NK-92 (cell line): Measurements from ENCODE around the gene GP2.

Experiments
- DNase-seq: peaks from one replicate; lab custom pipeline; 2025; ENCODE audit not compliant: unreplicated experiment; lab: John Stamatoyannopoulos, UW

GP2 gene

DNA sequence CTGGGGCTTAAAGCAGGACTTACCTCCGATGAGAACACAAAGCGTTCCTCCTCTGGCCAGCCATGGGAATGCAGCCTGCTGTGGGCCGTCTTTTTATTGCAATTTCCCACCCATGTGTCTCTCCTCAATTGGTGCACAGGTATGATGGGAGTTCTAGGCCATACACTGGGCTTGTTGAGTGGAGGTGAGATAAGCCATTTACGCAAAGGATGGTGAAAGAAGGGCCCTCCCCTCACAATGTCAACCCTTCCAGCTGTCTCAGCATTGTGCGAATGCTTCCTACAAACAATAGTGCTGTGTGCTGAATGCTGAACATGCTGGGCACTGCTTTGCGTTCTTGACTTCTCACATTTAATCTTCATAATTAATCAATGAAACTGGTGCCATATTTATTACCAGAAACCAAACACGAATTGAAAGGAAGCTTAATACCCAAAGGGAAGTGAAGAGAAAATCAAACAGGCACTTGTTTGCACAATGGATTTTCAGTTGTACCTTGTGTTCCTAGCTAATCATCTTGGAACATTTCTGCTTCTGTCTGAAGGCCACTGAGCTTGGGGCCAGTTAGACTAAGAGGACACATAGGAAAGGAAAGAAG lies at the start of gene GP2:
TSS of gene GP2 (minus strand) at position 70 of the 598 bp plus-strand sequence. CDS start 1,082 bp downstream, outside the sequence.
- DNase-seq = no peak

DNA sequence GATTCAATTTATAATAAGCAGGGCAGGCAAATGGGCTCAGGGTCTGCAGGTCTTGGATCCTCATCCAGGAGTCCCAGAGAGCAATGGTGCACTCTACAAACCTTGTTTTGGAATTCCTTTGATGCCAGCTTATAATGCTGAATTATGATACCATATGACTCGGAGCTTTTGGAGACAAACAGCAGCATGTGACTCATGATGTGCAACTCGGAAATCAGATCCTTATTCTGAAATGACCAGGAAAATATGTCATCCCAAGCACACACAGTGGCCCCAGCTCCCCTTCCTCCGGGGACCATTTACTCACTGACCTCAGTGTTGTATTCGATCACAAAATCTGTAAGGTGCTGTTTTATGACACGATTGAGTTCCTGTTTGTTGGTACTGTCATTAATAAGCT lies 45.4 kb upstream of the GP2 start:
- no peak for DNase-seq

DNA sequence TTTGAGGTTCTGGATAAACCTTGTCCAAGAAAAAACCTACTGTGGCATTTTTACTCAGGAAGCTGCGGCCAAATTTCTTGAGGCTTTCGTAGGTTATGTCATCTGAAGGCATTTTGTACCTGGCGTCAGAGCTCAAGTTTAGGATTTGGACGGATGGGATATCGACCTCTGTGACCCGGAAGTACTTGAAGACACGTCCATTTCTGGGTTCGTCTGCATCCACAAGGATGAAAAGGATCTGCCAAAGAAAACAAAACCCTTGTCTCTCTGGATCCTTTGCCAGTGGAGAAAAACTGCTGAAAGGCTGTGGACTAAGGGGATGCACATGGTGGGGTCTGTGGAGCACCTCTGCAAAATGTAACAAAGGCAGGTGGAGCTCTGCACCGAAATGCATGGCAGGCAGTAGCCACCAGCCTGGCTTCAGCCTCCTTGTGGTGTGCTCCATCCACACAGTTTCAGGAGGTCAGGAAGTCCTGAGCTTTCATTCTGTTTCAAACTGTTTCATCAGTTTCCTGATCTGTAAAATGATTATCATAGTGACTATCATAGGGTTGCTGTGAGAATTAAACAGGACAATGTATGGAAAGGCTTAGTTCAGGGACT lies 42.2 kb upstream of the GP2 start:
- DNase-seq = no peak

DNA sequence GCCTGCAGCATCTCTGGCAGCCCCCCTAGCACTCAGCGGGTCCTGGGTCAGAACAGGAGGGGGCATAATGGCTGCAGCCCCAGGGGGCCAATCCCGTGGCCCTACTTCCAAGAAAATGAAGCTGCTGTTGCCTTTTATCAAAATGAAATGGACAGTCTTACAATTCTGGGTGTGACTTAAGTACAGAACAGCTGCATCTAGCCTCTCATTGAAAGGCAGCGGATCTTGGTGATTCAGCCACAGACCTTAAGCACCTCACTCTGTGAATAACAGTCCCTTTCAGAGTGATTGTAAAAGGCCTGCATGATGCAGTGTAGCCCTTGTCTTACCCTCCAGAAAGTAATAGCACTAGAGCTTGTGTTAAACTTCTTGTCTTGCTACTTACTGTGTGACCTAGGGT lies 36.7 kb upstream of the GP2 start:
- no peak for DNase-seq

DNA sequence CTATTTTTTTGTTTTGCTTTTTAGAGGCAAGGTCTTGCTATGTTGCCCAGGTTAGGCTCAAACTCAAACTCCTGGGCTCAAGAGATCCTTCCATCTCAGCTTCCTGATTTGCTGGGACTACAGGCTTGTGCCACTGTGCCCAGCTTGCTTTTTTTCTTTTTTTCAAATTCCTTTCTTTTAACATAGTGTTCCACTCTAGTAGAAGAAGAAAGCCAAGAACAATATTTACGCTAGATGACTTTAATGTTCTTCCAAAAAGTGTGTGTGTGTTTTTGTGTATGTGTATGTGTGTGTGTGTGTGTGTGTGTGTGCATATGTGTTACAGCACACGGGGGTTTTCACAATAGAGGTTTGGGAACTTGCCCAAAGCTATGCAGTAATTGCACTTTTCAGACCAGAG lies 35.9 kb upstream of the GP2 start:
- DNase-seq = no peak

DNA sequence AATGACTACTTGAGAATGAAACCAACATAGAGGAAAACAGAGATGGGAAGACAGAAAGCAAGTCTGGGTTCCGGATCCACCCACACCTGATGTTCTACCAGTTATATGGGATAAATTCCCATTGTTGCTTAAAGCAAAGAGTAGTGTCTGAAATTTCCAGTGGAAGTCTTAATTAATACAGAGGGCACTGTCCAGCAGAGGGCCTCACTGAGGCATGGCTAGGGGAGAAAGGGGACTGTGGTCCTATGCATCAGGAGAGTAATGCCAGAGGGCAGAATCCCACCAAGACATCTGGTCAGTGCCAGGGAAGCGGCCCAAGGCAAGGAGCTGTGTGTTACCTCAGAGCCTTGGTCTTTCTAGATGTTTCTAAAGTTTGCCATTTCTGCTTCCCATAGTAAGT lies 32.7 kb upstream of the GP2 start:
- DNase-seq = no peak

DNA sequence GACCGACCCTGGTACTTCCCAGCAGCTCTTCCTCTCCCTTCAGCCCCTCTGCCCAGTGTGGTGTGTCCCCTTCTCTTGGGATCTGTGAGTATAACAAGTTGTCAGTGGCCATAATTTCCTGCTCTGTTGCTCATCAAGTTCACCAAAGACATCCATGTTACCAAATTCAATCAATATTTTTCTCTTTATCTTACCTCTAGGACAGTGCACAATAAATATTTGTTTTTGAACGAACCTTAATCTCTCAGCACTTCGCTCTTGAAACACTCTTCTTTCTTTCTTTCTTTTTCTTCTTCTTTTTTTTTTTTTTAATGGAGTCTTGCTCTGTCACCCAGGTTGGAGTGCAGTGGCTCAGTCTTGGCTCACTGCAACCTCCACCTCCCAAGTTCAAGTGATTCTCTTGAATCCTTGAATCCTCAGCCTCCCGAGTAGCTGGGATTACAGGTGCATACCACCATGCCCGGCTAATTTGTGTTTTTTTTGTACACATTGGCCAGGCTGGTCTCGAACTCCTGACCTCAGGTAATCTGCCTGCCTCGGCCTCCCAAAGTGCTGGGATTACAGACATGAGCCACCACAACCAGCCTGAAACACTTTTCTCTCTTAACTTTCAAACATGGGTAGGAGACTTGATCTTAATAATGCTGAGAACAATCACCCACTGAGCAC lies 27.9 kb upstream of the GP2 start:
- DNase-seq = no peak

DNA sequence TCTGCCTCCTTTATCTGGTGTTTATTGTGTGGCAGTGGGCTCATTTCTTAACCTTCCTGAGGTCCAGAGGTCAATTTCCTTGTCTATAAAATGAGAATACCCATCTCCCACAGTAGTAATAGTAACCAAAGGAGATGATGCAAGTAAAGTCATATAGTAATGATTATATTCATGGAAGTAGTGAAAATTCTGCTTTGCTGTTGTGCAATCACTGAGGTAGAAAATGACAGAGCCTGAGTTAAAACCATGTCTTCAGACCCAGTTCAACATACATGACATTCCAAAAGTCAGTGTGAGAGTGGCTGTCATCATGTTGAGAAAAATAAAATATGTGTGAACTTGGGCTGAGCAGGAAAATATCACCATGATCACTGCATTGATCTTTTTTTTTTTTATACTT lies 26.1 kb upstream of the GP2 start:
- no peak for DNase-seq

DNA sequence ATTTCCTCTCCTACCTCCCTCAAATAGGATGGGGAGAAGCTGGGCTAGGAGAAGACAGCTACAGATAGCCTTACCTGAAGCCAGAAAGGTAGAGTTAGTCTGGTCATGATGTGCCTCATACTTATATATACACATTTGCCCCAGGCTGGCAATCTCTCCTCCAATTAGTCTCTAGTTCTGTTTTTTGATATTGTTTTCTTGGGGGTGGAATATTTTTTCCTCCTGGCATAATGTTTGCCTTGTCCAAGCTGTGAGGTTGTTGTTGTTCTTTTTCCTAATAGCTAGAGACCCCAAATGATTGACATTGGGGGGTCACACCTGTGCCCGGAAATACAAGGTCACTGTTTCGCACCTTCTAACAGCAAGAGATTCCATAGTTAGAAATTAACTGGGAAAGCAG lies 25.3 kb upstream of the GP2 start, which contains the start of gene UMOD:
TSS of gene UMOD (minus strand) at position 101 of the 400 bp plus-strand sequence. CDS start 1,978 bp downstream, outside the sequence.
- no peak for DNase-seq

DNA sequence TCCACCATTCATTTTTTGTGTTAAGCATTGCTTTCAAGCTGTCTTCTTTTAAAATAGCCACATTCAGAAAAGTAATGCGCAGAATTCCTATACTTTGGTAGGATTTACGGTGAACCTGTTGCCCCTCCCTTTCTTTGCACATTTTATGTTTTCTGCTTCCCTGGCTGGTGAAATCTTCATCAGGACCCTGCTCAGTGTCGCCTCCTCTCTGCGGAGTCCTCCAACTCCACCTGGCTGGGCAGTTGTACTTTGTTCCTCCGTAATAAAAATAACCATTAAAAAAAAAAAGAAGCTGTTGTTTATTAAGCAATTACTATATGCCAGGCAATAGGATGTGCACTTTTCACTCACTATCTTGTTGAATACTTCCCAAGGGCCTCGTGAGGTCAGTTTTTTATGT lies 22.3 kb upstream of the GP2 start:
- no peak for DNase-seq

DNA sequence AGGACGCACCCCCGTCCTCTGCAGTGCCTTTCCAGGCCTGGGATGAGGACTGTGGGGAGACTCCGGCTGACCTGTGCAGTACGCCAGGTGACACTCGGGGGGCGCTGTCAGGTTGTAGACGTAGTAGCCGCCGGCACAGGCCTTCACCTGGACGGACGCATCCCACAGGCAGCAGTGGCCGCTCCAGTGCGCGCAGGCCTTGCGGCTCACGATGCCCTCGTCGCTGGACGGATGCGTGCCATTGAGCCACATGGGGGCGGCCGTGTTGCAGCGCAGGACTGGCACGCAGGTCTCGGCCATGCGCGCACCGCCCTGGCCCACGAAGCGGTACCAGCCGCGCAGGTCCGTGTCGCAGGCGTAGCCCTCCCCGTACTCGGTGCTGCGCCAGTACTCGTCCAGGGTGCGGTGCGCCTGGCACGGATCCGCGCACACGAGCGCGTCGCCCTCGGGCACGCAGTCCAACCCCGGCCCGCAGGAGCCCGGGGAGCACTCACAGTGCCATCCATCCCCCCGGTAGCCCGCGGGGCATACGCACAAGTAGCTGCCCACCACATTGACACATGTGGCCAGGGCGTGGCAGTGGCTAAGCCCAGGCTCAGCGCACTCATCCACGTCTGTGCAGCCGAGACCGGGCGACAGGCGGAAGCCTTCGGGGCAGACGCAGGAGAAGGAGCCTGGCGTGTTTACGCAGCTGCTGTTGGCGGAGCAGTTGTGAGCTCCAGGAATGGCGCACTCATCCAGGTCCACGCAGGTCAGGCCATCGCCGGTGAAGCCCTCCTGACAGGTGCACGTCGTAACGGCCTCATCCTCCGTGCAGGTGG lies 21.3 kb upstream of the GP2 start:
- no peak for DNase-seq

DNA sequence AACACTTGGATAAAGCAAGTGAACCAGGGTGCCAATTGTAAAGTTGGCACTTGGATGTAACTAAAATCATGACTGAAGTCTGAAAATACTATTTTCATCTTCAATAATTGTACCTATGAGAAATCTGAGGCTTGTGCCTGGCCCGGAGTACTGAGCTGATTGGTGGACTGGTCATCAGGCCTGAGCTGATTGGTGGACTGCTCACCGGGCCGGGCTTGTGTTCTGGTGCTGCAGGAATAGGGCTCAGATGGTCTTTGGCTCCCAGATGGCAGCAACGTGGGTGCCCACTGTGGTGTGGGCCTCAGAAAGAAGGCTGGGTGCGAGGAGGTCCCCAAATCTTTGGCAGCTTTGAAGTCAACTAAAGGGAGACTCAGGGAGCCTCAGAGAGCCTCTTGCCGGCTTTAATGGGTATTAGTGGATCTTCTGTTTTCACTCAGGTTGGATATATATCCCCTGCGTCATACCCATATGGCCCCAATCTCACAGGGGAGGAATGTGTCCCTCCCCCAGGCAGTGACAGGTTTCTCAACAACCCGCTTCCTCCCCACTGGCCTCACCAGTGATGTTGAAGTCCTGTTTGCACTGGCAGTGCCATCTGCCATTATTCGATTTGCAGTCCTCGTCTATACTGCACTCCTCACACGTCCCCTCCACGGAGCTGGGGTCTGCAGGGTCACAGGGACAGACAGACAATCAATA lies 20.5 kb upstream of the GP2 start:
- DNase-seq = no peak

DNA sequence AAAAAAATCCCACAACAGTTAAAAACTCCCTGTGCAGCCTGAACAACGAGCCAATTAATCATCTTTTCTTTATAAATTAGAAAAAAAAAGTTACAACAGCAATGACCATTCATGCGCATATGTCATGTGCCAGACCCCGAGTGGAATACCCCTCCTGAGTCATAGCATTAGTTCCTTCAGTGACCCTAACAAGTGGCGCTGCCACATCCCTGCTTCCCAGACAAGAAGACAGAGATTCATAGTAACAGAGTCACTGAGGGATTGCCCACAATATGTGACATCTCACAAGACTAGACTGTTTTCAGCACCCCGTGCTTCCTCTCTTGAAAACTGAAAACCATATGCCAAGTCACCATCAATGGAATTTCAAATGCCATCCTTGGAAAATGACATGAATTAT lies 17.3 kb upstream of the GP2 start:
- DNase-seq = no peak

DNA sequence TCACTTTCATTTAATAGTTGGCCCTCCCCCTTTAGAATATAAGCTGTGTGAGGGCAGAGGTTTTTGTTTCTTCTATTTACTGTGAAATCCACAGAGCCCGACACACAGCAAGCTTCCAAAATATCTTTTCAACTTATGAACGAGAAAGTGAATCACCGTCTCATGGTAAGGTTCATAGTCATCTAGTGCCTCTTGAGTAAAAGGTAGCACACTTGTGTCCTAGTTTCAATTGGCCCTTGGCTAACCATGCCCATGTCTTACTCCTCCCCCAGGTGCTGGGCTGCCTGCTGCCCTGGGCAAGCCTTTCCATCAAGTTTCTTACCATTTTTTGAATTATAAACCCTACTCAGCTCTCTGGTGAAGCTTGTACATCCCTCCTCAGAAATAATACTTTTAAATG lies 12.4 kb upstream of the GP2 start:
- DNase-seq = no peak

DNA sequence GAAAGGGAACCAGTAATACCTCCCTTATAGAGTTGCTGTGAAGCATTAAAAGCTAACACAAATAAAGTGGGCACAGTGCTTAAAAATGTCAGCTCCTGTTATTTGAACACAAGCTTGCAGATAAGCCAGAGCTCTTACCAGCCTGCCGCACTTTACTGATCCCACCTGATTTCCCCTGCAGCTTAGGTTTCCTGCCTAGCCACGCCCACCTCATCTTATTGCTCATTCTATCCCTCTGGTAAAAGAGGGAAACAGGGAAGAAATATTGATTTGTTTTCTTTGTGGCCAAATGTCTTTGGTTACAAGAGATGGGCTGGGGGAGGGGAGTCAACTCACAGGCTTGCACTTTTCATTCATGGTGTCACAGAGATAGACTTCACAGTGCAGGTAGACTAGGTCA lies 9.6 kb upstream of the GP2 start:
- DNase-seq = no peak

DNA sequence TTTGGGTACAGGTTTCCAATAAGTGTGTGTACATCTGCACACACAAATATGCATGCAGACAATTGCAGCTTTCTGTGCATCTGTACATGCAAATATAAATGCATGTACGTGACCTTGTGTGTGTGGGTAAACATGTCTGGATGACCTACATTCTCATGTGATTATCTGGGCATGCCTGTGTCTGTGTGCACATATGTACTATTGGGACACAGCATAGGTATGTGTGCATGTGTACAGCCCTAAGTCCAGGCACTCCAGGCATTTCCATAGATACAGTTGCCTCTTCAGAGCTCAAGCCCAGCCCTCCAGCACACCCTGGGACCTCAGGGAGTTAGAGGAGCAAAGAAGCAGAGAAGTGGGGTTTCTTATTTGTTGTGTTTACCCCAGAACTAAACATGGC lies 7.1 kb upstream of the GP2 start:
- no peak for DNase-seq

DNA sequence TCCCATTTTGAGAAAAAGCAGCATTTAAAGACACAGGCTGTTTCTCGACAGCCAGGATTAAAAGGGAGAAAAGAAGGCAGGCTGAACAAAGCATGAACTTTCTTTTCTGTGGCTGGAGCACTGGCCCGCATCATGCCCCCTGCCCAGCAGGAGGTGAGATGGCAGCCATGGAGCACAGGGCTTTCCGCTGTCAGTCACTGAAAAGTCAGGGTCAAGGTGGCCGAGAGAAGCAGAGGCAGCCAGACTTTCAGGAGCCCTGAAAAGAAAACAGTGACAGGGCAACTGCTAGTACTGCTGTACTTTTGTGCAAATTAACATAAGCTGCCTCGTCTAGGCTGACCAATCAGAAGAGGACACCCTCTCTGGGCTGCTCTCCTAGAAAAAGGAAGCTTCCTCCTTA lies 5.8 kb upstream of the GP2 start:
- no peak for DNase-seq

DNA sequence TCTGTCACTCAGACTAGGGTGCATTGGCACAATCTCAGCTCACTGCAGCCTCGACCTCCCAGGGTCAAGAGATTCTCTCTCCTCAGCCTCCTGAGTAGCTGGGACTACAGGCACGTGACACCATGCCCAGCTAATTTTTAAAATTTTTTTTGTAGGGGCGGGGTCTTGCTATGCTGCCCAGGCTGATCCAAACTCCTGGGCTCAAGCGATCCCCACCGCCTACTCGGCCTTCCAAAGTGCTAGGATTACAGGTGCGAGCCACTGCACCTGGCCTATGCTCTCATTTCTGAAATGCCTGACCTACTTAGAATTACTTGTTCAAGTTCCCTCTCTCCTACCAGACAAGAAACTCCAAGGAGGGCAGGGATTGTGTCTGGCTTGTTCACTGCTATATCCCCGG lies 5.1 kb upstream of the GP2 start:
- DNase-seq = no peak

DNA sequence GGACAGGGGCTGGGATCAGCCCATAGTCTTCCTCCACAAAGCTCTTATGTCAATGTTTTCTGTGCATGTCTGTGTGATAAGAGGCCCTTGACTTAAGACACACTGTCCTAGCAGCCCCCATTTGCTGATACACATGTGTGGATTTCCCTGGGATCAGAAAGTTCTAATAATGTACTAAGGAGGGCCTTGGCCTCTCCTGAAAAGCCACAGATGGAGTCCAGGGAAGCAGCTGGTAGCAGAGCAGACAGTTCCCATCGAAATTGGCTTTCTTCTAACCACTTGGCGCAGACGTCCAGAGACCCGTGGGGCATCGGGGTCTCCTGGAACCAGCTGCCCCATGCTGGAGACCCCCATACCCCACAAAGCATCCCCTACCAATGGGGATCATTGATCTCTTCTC lies 4.3 kb upstream of the GP2 start:
- DNase-seq = no peak

DNA sequence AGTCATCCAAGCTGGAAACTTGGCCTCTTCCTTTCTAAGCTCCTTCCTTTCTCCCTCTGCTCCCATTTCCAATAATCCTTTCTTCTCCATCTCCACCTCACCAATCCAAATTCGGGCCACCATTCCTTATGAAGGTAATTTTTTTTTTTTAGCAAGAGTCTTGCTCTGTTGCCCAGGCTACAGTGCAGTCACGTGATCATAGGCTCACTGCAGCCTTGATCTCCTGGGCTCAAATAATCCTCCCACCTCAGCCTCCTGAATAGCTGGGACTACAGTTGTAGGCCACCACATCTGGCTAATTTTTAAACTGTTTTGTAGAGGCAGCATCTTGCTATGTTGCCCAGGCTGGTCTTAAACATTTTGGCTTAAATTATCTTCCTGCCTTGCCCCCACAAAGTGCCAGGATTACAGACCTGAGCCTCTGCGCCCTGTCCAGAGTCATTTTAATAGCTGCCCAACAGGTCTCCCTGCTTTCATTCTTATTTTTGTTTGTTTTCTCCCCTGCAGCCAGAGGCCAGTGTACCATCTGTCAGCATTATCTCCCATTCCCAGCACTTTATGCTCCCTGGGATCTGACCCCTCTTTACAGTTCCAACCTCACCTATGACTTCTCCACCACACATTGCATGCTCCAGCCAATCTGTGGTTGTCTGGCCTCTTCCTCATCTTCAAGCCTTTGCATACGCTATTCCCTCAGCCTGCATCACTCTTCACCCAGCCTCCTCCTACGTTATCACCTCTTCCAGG lies 2.3 kb upstream of the GP2 start:
- no peak for DNase-seq

DNA sequence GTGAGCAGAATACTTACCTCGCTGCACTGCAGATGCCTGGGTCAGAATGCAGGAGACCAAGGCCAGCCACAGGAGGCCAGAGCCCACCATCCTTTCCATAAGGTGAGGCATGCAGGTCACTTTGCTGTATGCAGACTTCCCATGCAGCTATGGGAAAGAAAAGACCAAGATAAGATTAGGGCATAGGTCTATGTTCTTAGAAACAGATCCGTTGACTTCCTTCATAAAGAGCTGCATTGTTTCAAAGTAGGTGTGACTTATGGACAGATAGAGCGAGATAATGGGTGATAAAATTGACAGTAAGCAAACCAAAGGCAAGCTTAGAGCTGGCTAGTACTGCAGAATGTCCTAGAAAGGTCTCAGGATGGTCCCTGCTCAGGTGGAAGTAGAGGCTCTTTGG lies 992 bp downstream of the GP2 start:
- DNase-seq = no peak
